ENCODE measurements around the gene PTPRR. TPM values are rescaled to one million over a fixed set of nuclear protein-coding genes. Genes with fewer than 3 reads are reported as not detected.

Gene PTPRR
- total and polyA plus RNA-seq, 2 donors (not counting 1 experiment from before 2014, with no cell fraction given) = 0.44 to 0.50 TPM

- no peak overlapping the region for H3K27ac ChIP-seq (ENCODE audit: insufficient read depth, low read length)
- no peaks in the 10 kb centered on the region for H3K9me3 ChIP-seq (ENCODE audit: control insufficient read depth, insufficient read depth, low read depth, low read length)
- no peaks in the 10 kb centered on the region for H3K4me1 ChIP-seq (ENCODE audit: control insufficient read depth, extremely low read depth, insufficient read depth, low read length)
- no peaks in the 10 kb centered on the region for H3K27me3 ChIP-seq (ENCODE audit: control insufficient read depth, insufficient read depth, low read length)
- H3K4me3 ChIP-seq (replicated peaks in 1 of 4; ENCODE audit: control extremely low read depth in 1 of 4, insufficient read depth in 1 of 4, low read depth in 3 of 4, low read length in 4 of 4) = no peak overlapping the region
- H3K9ac ChIP-seq (ENCODE audit: insufficient read depth, low read length) = no peak overlapping the region
- H3K4me2 ChIP-seq (ENCODE audit: extremely low read depth, insufficient read depth, low read length) = no peak overlapping the region
- no peak overlapping the region for H2AFZ ChIP-seq (ENCODE audit: low read length)
- H4K20me1 ChIP-seq (ENCODE audit: control insufficient read depth, extremely low read depth, insufficient read depth, low read length) = no peaks in the 10 kb centered on the region
- H3K79me2 ChIP-seq (ENCODE audit: control insufficient read depth, insufficient read depth, low read length) = no peaks in the 10 kb centered on the region
- no peak for DNase-seq (ENCODE audit: low read depth in 2 of 2)
- TF ChIP-seq CTCF (conservative IDR thresholded peaks at IDR 0.05 in 1 of 2, IDR thresholded peaks at IDR 0.05 in 1 of 2; ENCODE audit: low read depth in 1 of 2, low read length in 2 of 2) (no peak), EZH2 (IDR thresholded peaks at IDR 0.05; ENCODE audit: low read length, missing control alignments) (no peak)
- no peaks in the 10 kb centered on the region for H3K36me3 ChIP-seq (ENCODE audit: control insufficient read depth, insufficient read depth, low read length)
Observed at GRCh38 chr12:70683976-70684375, 236.6 kb downstream of the PTPRR start.

GRCh38 chr12:70671698-70672097 lies 248.8 kb downstream of the PTPRR start:
- DNase-seq (ENCODE audit: low read depth in 2 of 2) = no peak
- TF ChIP-seq EZH2 (IDR thresholded peaks at IDR 0.05; ENCODE audit: low read length, missing control alignments) (no peak), CTCF (conservative IDR thresholded peaks at IDR 0.05 in 1 of 2, IDR thresholded peaks at IDR 0.05 in 1 of 2; ENCODE audit: low read depth in 1 of 2, low read length in 2 of 2) (no peak)

GRCh38 chr12:70670948-70671347 lies 249.6 kb downstream of the PTPRR start:
- H3K4me3 ChIP-seq (replicated peaks in 1 of 4; ENCODE audit: control extremely low read depth in 1 of 4, insufficient read depth in 1 of 4, low read depth in 3 of 4, low read length in 4 of 4) = no peak overlapping the region
- H3K4me1 ChIP-seq (ENCODE audit: control insufficient read depth, extremely low read depth, insufficient read depth, low read length) = no peaks in the 10 kb centered on the region
- no peak overlapping the region for H3K9ac ChIP-seq (ENCODE audit: insufficient read depth, low read length)
- no peaks in the 10 kb centered on the region for H3K79me2 ChIP-seq (ENCODE audit: control insufficient read depth, insufficient read depth, low read length)
- no peak overlapping the region for H3K4me2 ChIP-seq (ENCODE audit: extremely low read depth, insufficient read depth, low read length)
- no peak for DNase-seq (ENCODE audit: low read depth in 2 of 2)
- no peak overlapping the region for H3K27ac ChIP-seq (ENCODE audit: insufficient read depth, low read length)
- H3K27me3 ChIP-seq (ENCODE audit: control insufficient read depth, insufficient read depth, low read length) = no peaks in the 10 kb centered on the region
- no peak overlapping the region for H2AFZ ChIP-seq (ENCODE audit: low read length)
- no peak for TF ChIP-seq EZH2 (IDR thresholded peaks at IDR 0.05; ENCODE audit: low read length, missing control alignments)
- no peak for TF ChIP-seq CTCF (conservative IDR thresholded peaks at IDR 0.05 in 1 of 2, IDR thresholded peaks at IDR 0.05 in 1 of 2; ENCODE audit: low read depth in 1 of 2, low read length in 2 of 2)
- H3K9me3 ChIP-seq (ENCODE audit: control insufficient read depth, insufficient read depth, low read depth, low read length) = no peaks in the 10 kb centered on the region
- H3K36me3 ChIP-seq (ENCODE audit: control insufficient read depth, insufficient read depth, low read length) = no peaks in the 10 kb centered on the region
- H4K20me1 ChIP-seq (ENCODE audit: control insufficient read depth, extremely low read depth, insufficient read depth, low read length) = no peaks in the 10 kb centered on the region

More at GRCh38 chr12:70671698-70672097, 248.8 kb downstream of the PTPRR start:
- H2AFZ ChIP-seq (ENCODE audit: low read length) = no peak overlapping the region
- no peaks in the 10 kb centered on the region for H4K20me1 ChIP-seq (ENCODE audit: control insufficient read depth, extremely low read depth, insufficient read depth, low read length)
- H3K27me3 ChIP-seq (ENCODE audit: control insufficient read depth, insufficient read depth, low read length) = no peaks in the 10 kb centered on the region
- H3K4me3 ChIP-seq (replicated peaks in 1 of 4; ENCODE audit: control extremely low read depth in 1 of 4, insufficient read depth in 1 of 4, low read depth in 3 of 4, low read length in 4 of 4) = no peak overlapping the region
- no peaks in the 10 kb centered on the region for H3K36me3 ChIP-seq (ENCODE audit: control insufficient read depth, insufficient read depth, low read length)
- H3K27ac ChIP-seq (ENCODE audit: insufficient read depth, low read length) = no peak overlapping the region
- H3K79me2 ChIP-seq (ENCODE audit: control insufficient read depth, insufficient read depth, low read length) = no peaks in the 10 kb centered on the region
- H3K4me1 ChIP-seq (ENCODE audit: control insufficient read depth, extremely low read depth, insufficient read depth, low read length) = no peaks in the 10 kb centered on the region
- no peaks in the 10 kb centered on the region for H3K9me3 ChIP-seq (ENCODE audit: control insufficient read depth, insufficient read depth, low read depth, low read length)
- no peak overlapping the region for H3K9ac ChIP-seq (ENCODE audit: insufficient read depth, low read length)
- H3K4me2 ChIP-seq (ENCODE audit: extremely low read depth, insufficient read depth, low read length) = no peak overlapping the region

Measured in fibroblast of lung (primary cell).